Activated T-cell treated with anti-CD3 and anti-CD28 coated beads, Interleukin-2, amount 50 U/mL, for 24 hours (primary cell): Measurements from ENCODE around the gene MSMB.
"Not testable (repeated sequence)": the region's sequence is repeated elsewhere in the genome, so short reads cannot be mapped to it uniquely, and the experiment has no call there.

ENCODE experiments used
- DNase-seq: peaks from one replicate; pipeline ENCODE4 v3.0.0-alpha.2; 2020
- H3K27ac Mint-ChIP-seq: 2 replicates; pipeline ENCODE4 v1.8.0; 2020; ENCODE audit warnings: mild to moderate bottlenecking, mixed read lengths
- H3K27me3 Mint-ChIP-seq: 2 replicates; pipeline ENCODE4 v1.8.0; 2020; ENCODE audit warnings: mixed read lengths
- H3K36me3 Mint-ChIP-seq: 2 replicates; pipeline ENCODE4 v1.8.0; 2020; ENCODE audit warnings: low read depth, mixed read lengths
- H3K4me1 Mint-ChIP-seq: 2 replicates; pipeline ENCODE4 v1.8.0; 2020; ENCODE audit warnings: low read depth, mixed read lengths
- H3K4me3 Mint-ChIP-seq: 2 replicates; pipeline ENCODE4 v1.8.0; 2020; ENCODE audit warnings: mild to moderate bottlenecking, moderate library complexity, mixed read lengths
- H3K9me3 Mint-ChIP-seq: 2 replicates; pipeline ENCODE4 v1.8.0; 2020; ENCODE audit warnings: mixed read lengths

Gene MSMB

GRCh38 chr10:46017733-46018132 is 28.3 kb downstream of the MSMB start:
- Mint-ChIP-seq H3K27me3 (no peaks in the 10 kb centered on the region), H3K4me1 (peaks cover 68% of the 10 kb centered on the region), H3K27ac (peak overlapping the region; percentile 72)

GRCh38 chr10:46016811-46017210 is 29.3 kb downstream of the MSMB start:
- Mint-ChIP-seq H3K27ac (peak overlapping the region; percentile 69), H3K9me3 (no peaks in the 10 kb centered on the region), H3K4me3 (no peak overlapping the region), H3K4me1 (peaks cover 60% of the 10 kb centered on the region), H3K36me3 (peaks cover 77% of the 10 kb centered on the region), H3K27me3 (no peaks in the 10 kb centered on the region)
- DNase-seq = no peak

More at GRCh38 chr10:46017733-46018132, 28.3 kb downstream of the MSMB start:
- Mint-ChIP-seq H3K36me3 (peaks cover 76% of the 10 kb centered on the region), H3K4me3 (no peak overlapping the region), H3K9me3 (no peaks in the 10 kb centered on the region)
- DNase-seq = no peak

GRCh38 chr10:46016190-46016589 is 29.9 kb downstream of the MSMB start:
- no peak overlapping the region for H3K27ac Mint-ChIP-seq
- DNase-seq = no peak
- H3K4me3 Mint-ChIP-seq = no peak overlapping the region
- peaks cover 56% of the 10 kb centered on the region for H3K4me1 Mint-ChIP-seq
- no peaks in the 10 kb centered on the region for H3K27me3 Mint-ChIP-seq
- no peaks in the 10 kb centered on the region for H3K9me3 Mint-ChIP-seq
- peaks cover 77% of the 10 kb centered on the region for H3K36me3 Mint-ChIP-seq

- peak overlapping the region; percentile 28 for H3K27ac Mint-ChIP-seq
- no peaks in the 10 kb centered on the region for H3K27me3 Mint-ChIP-seq
- H3K9me3 Mint-ChIP-seq = no peaks in the 10 kb centered on the region
- H3K36me3 Mint-ChIP-seq = peaks cover 89% of the 10 kb centered on the region
- H3K4me1 Mint-ChIP-seq = peaks cover 44% of the 10 kb centered on the region
- no peak for DNase-seq
- H3K4me3 Mint-ChIP-seq = no peak overlapping the region
Measured at GRCh38 chr10:46014683-46015405, 31.2 kb downstream of the MSMB start.

GRCh38 chr10:46014206-46014605 is 31.9 kb downstream of the MSMB start:
- Mint-ChIP-seq H3K27ac (peak overlapping the region; percentile 28), H3K36me3 (peaks cover 90% of the 10 kb centered on the region), H3K27me3 (no peaks in the 10 kb centered on the region), H3K4me1 (peaks cover 37% of the 10 kb centered on the region), H3K9me3 (no peaks in the 10 kb centered on the region), H3K4me3 (no peak overlapping the region)
- DNase-seq = no peak

- no peak for DNase-seq
- H3K9me3 Mint-ChIP-seq = no peaks in the 10 kb centered on the region
- H3K36me3 Mint-ChIP-seq = peaks cover 93% of the 10 kb centered on the region
- H3K27me3 Mint-ChIP-seq = no peaks in the 10 kb centered on the region
- H3K4me1 Mint-ChIP-seq = peaks cover 23% of the 10 kb centered on the region
- peak overlapping the region; percentile 79 for H3K27ac Mint-ChIP-seq
- no peak overlapping the region for H3K4me3 Mint-ChIP-seq
Measured at GRCh38 chr10:46012746-46013145, 33.3 kb downstream of the MSMB start.

GRCh38 chr10:46006219-46006618 is 39.9 kb downstream of the MSMB start:
- Mint-ChIP-seq H3K4me1 (peaks cover 5% of the 10 kb centered on the region), H3K36me3 (peaks cover 99% of the 10 kb centered on the region), H3K4me3 (no peak overlapping the region), H3K27ac (peak overlapping the region; percentile 85), H3K27me3 (no peaks in the 10 kb centered on the region), H3K9me3 (no peaks in the 10 kb centered on the region)
- DNase-seq = no peak

- no peak for DNase-seq
- peaks cover 4% of the 10 kb centered on the region for H3K4me1 Mint-ChIP-seq
- no peaks in the 10 kb centered on the region for H3K9me3 Mint-ChIP-seq
- H3K27me3 Mint-ChIP-seq = no peaks in the 10 kb centered on the region
- H3K27ac Mint-ChIP-seq = no peak overlapping the region
- H3K36me3 Mint-ChIP-seq = peaks cover 99% of the 10 kb centered on the region
- no peak overlapping the region for H3K4me3 Mint-ChIP-seq
Measured at GRCh38 chr10:46005383-46005782, 40.7 kb downstream of the MSMB start.

- no peak overlapping the region for H3K27ac Mint-ChIP-seq
- H3K4me1 Mint-ChIP-seq = peaks cover 4% of the 10 kb centered on the region
- H3K4me3 Mint-ChIP-seq = no peak overlapping the region
- H3K9me3 Mint-ChIP-seq = no peaks in the 10 kb centered on the region
- no peaks in the 10 kb centered on the region for H3K27me3 Mint-ChIP-seq
- no peak for DNase-seq
- H3K36me3 Mint-ChIP-seq = peaks cover 99% of the 10 kb centered on the region
Measured at GRCh38 chr10:46004963-46005362, 41.1 kb downstream of the MSMB start.

- H3K27me3 Mint-ChIP-seq = no peaks in the 10 kb centered on the region
- H3K27ac Mint-ChIP-seq = peak overlapping the region; percentile 71
- no peak overlapping the region for H3K4me3 Mint-ChIP-seq
- H3K36me3 Mint-ChIP-seq = peaks cover 99% of the 10 kb centered on the region
- no peaks in the 10 kb centered on the region for H3K9me3 Mint-ChIP-seq
- DNase-seq = no peak
- peaks cover 4% of the 10 kb centered on the region for H3K4me1 Mint-ChIP-seq
Measured at GRCh38 chr10:46002916-46003693, 43.0 kb downstream of the MSMB start.

- DNase-seq, H3K4me3 Mint-ChIP-seq, H3K4me1 Mint-ChIP-seq, H3K9me3 Mint-ChIP-seq, H3K27me3 Mint-ChIP-seq: not testable (repeated sequence)
- Mint-ChIP-seq H3K36me3 (peaks cover 99% of the 10 kb centered on the region), H3K27ac (peak overlapping the region; percentile 38)
Measured at GRCh38 chr10:46002189-46002687, 43.8 kb downstream of the MSMB start.

GRCh38 chr10:46001187-46001756 is 44.8 kb downstream of the MSMB start:
- H3K27me3 Mint-ChIP-seq = no peaks in the 10 kb centered on the region
- peaks cover 98% of the 10 kb centered on the region for H3K36me3 Mint-ChIP-seq
- DNase-seq = no peak

GRCh38 chr10:46000538-46000937 is 45.5 kb downstream of the MSMB start:
- Mint-ChIP-seq H3K9me3 (no peaks in the 10 kb centered on the region), H3K4me1 (no peaks in the 10 kb centered on the region), H3K36me3 (peaks cover 91% of the 10 kb centered on the region), H3K4me3 (no peak overlapping the region), H3K27me3 (no peaks in the 10 kb centered on the region), H3K27ac (peak overlapping the region; percentile 26)
- no peak for DNase-seq

More at GRCh38 chr10:46001187-46001756, 44.8 kb downstream of the MSMB start:
- H3K4me1 Mint-ChIP-seq = no peaks in the 10 kb centered on the region
- H3K9me3 Mint-ChIP-seq = no peaks in the 10 kb centered on the region
- H3K27ac Mint-ChIP-seq = peak overlapping the region; percentile 12
- H3K4me3 Mint-ChIP-seq = no peak overlapping the region

GRCh38 chr10:45999955-46000354 is 46.1 kb downstream of the MSMB start:
- not testable (repeated sequence) for H3K9me3 Mint-ChIP-seq, H3K4me1 Mint-ChIP-seq, H3K27me3 Mint-ChIP-seq, H3K4me3 Mint-ChIP-seq, H3K27ac Mint-ChIP-seq, DNase-seq
- H3K36me3 Mint-ChIP-seq = peaks cover 86% of the 10 kb centered on the region
